GM12878 (cell line): ENCODE measurements around the gene TET2. TPM values are rescaled to one million over a fixed set of nuclear protein-coding genes. Genes with fewer than 3 reads are reported as not detected.
A peak's percentile ranks its signal among the peaks of the same experiment; 100 is the strongest.

ENCODE experiments used
- ATAC-seq: fragments of 200-7000 bp; cut with Tn5 transposase; 3 replicates; pipeline ENCODE4 v1.9.1; 2020; ENCODE audit warnings: mild to moderate bottlenecking, moderate library complexity
- BruUV-seq: library from RNA; stranded (reverse); fragments of 400-500 nt; replicated peaks from 2 replicates; lab custom pipeline; 2021; lab: Mats Ljungman, UMichigan
- CTCF ChIA-PET: fragments of 300-600 bp; sonication (Branson Sonifier 250); formaldehyde crosslinking; extraction: SDS; loops from one replicate; lab custom pipeline; 2021; ENCODE audit warnings: inconsistent platforms; lab: Yijun Ruan, JAX
- POLR2A ChIA-PET: fragments of 350-600 bp; formaldehyde crosslinking; extraction: SDS; loops from one replicate; lab custom pipeline; 2021; ENCODE audit warnings: inconsistent platforms; lab: Charles Lee
- RAD21 ChIA-PET: fragments of 300-600 bp; sonication (Branson Sonifier 250); formaldehyde crosslinking; loops from one replicate; lab custom pipeline; 2023; ENCODE audit warnings: antibody characterized with exemption; ENCODE audit not compliant: unreplicated experiment; lab: Charles Lee
- SMC1A ChIA-PET: fragments of 300-600 bp; sonication (Branson Sonifier 250); formaldehyde crosslinking; loops from one replicate; lab custom pipeline; 2023; ENCODE audit not compliant: unreplicated experiment, uncharacterized antibody; lab: Charles Lee
- DNase-seq: peaks from one replicate; pipeline ENCODE4 v3.0.0-alpha.2; 2011; ENCODE audit warnings: low read depth, low spot score
- FAIRE-seq: peaks from 3 replicates; lab custom pipeline; 2011; peaks lifted over from hg19 to GRCh38; lab: Jason Lieb, UNC
- H2AFZ ChIP-seq: 2 replicates; pipeline ENCODE4 v1.6.0; 2011; ENCODE audit warnings: low read depth, low read length, control low read depth; ENCODE audit not compliant: control insufficient read depth
- H3K27ac ChIP-seq: 2 replicates; pipeline ENCODE4 v1.5.1; 2011; ENCODE audit warnings: control low read depth; ENCODE audit not compliant: control insufficient read depth, insufficient read depth
- H3K27me3 ChIP-seq, 2 experiments: replicated peaks in 1 of 2; 2 replicates each; pipeline versions ENCODE4 v1.6.0 to v1.6.1; 2011; ENCODE audit warnings: low read length in 1 of 2; ENCODE audit not compliant: control insufficient read depth in 2 of 2, insufficient read depth in 2 of 2
- H3K36me3 ChIP-seq, 2 experiments: 2 replicates each; pipeline ENCODE4 v1.5.1; 2011; ENCODE audit warnings: low read length in 1 of 2; ENCODE audit not compliant: control insufficient read depth in 2 of 2, insufficient read depth in 2 of 2
- H3K4me1 ChIP-seq: 2 replicates; pipeline ENCODE4 v1.6.1; 2011; ENCODE audit warnings: mild to moderate bottlenecking, low read length, moderate library complexity, mixed read lengths; ENCODE audit not compliant: control insufficient read depth, insufficient read depth
- H3K4me2 ChIP-seq: 2 replicates; pipeline ENCODE4 v1.6.0; 2011; ENCODE audit warnings: control low read depth; ENCODE audit not compliant: control insufficient read depth, insufficient read depth
- H3K4me3 ChIP-seq: fragments of 200-600 bp; sonication (generic); 2 replicates; pipeline ENCODE4 v1.5.1; 2016
- H3K79me2 ChIP-seq: 2 replicates; pipeline ENCODE4 v1.6.0; 2011; ENCODE audit warnings: low read length; ENCODE audit not compliant: control insufficient read depth, insufficient read depth
- H3K9ac ChIP-seq: 2 replicates; pipeline ENCODE4 v1.8.0; 2011; ENCODE audit warnings: low read length, control low read depth, mixed read lengths; ENCODE audit not compliant: control insufficient read depth, insufficient read depth
- H3K9me3 ChIP-seq: replicated peaks from 3 replicates; pipeline ENCODE4 v1.5.1; 2011; ENCODE audit warnings: mild to moderate bottlenecking, low read length; ENCODE audit not compliant: control insufficient read depth, insufficient read depth
- H4K20me1 ChIP-seq: 2 replicates; pipeline ENCODE4 v1.6.0; 2011; ENCODE audit not compliant: control insufficient read depth, insufficient read depth
- BCL3 ChIP-seq: IDR thresholded peaks from 2 replicates; pipeline ENCODE4 v1.6.1; 2011; ENCODE audit warnings: borderline replicate concordance, low read depth, mild to moderate bottlenecking, moderate library complexity, low read length; ENCODE audit not compliant: insufficient read depth, poor library complexity, severe bottlenecking
- BRCA1 ChIP-seq: IDR thresholded peaks from 2 replicates; pipeline ENCODE4 v1.6.1; 2011; ENCODE audit warnings: low read depth, low read length, improper control_type of control experiment
- CBX3 ChIP-seq: fragments of 200-600 bp; sonication (generic); IDR thresholded peaks from 2 replicates; pipeline ENCODE4 v1.6.1; 2016; ENCODE audit warnings: low read depth, borderline replicate concordance
- EED ChIP-seq: sonication (generic); IDR thresholded peaks from 2 replicates; pipeline ENCODE4 v1.6.1; 2016; ENCODE audit warnings: antibody characterized with exemption, low read depth
- EGR1 ChIP-seq, 2 experiments: IDR thresholded peaks; 1 replicate in 1 of 2; 2 replicates in 1 of 2; pipeline ENCODE4 v1.6.1; 2011 to 2012; ENCODE audit warnings: low read depth in 2 of 2, low read length in 2 of 2, borderline replicate concordance in 1 of 2, mild to moderate bottlenecking in 1 of 2, moderate library complexity in 1 of 2
- ELK1 ChIP-seq: IDR thresholded peaks from 2 replicates; pipeline ENCODE4 v1.6.1; 2012; ENCODE audit warnings: low read depth, low read length, improper control_type of control experiment
- KAT2A ChIP-seq: conservative IDR thresholded peaks from 2 replicates; pipeline ENCODE4 v1.6.1; 2011; ENCODE audit warnings: low read depth, low read length; ENCODE audit not compliant: control insufficient read depth
- RFX5 ChIP-seq: IDR thresholded peaks from 2 replicates; pipeline ENCODE4 v1.6.1; 2011; ENCODE audit warnings: low read depth, low read length, improper control_type of control experiment
- ZBTB33 ChIP-seq: fragments of 450-650 bp; IDR thresholded peaks from 2 replicates; pipeline ENCODE4 v1.6.1; 2017; ENCODE audit warnings: mild to moderate bottlenecking
- WGBS: methylation state at CpG from one replicate; pipeline ENCODE4 v1.1.6; 2016; ENCODE audit warnings: low lambda C conversion rate; ENCODE audit not compliant: insufficient replicate concordance, insufficient coverage; ENCODE audit errors: missing lambda C conversion rate; 5-methylcytosine and 5-hydroxymethylcytosine counted together
- in situ Hi-C: fragments of 300-500 bp; cut with MboI; formaldehyde crosslinking; loops from 9 replicates; pipeline ENCODE4 v1.14.3; 2018; ENCODE audit warnings: mixed read lengths
- intact Hi-C: fragments of 100-400 bp; cut with micrococcal nuclease; formaldehyde crosslinking; loops from one replicate; pipeline ENCODE4 v1.14.2; 2022; ENCODE audit not compliant: unreplicated experiment
- polyA plus RNA-seq, 11 experiments: library from polyadenylated mRNA; depleted of rRNA in 4 of 11; unstranded in 6 of 11; stranded (reverse) in 5 of 11; fragments of >200 nt; fragmentation: Nextera tagmentation in 4 of 11; fragmentation: Illumina TruSeq in 1 of 11; extraction: Ambion mirVana in 4 of 11; extraction: Trizol in 1 of 11; gene quantifications; 1 replicate in 1 of 11; 2 replicates in 10 of 11; pipeline versions ENCODE4 v1.2.1 to v1.2.3, GENCODE V29; 2011 to 2016; ENCODE audit warnings: inconsistent platforms in 2 of 11, missing spikeins in 2 of 11, low read depth in 1 of 11
- total RNA-seq, 4 experiments: library from RNA; depleted of rRNA in 3 of 4; stranded (reverse); fragments of >200 nt in 3 of 4; fragmentation: Illumina TruSeq in 1 of 4; extraction: Trizol in 1 of 4; gene quantifications; 2 replicates each; pipeline versions ENCODE4 v1.2.1 to v1.2.3, GENCODE V29; 2013 to 2021

The TET2 gene
- total and polyA plus RNA-seq, 10 of the 15 experiments (the other 5 are each of a cell fraction or from before 2014, with no cell fraction given), result 3.7 to 49.0 (median 27.5) TPM

- no peaks in the 10 kb centered on the region for H4K20me1 ChIP-seq
- no peaks in the 10 kb centered on the region for H3K27me3 ChIP-seq
- H3K36me3 ChIP-seq, result peaks cover 2 to 11% of the 10 kb centered on the region in 2 experiments; a peak in 2 of 4 replicates
- ChIA-PET SMC1A (interaction anchor here (0.6 to 1.3 kb wide), 10 partner anchors 9 to 94 kb away, joined by 3 to 6 read pairs (median 4); no protein-coding TSS in a partner anchor), CTCF (interaction anchor here (1.1 to 1.5 kb wide), 3 partner anchors 9 to 248 kb away, joined by 3 to 5 read pairs (median 4); partner anchors contain the start of gene PPA2), RAD21 (no interaction called here), POLR2A (no interaction called here)
- 0 out of 2 replicates have a peak, but pooled peaks cover 3% of the 10 kb centered on the region for H3K4me1 ChIP-seq
- intact Hi-C loops, result no loop called here
- WGBS, result 91% methylated on average over 1 of the region's 1 CpG
- ATAC-seq, result peak; percentile 54; the same call in 1 of the 3 replicates
- peaks cover 32% of the 10 kb centered on the region for H3K79me2 ChIP-seq
- H3K9ac ChIP-seq, result no peak overlapping the region
- H2AFZ ChIP-seq, result no peak overlapping the region
- H3K4me3 ChIP-seq, result no peak overlapping the region
- H3K27ac ChIP-seq, result no peak overlapping the region
- no peak for FAIRE-seq
- in situ Hi-C loops, result no loop called here
- TF ChIP-seq ZBTB33, result no peak
- no peak for TF ChIP-seq BRCA1
- TF ChIP-seq ELK1, result no peak
- no peak for TF ChIP-seq EED
- TF ChIP-seq BCL3, result no peak
- TF ChIP-seq KAT2A, result no peak
- no peak for TF ChIP-seq CBX3
- no peak for TF ChIP-seq RFX5
- TF ChIP-seq EGR1 (IDR thresholded peaks at IDR 0.05; ENCODE audit: borderline replicate concordance in 1 of 2, low read depth in 2 of 2, low read length in 2 of 2), result no peak
- BruUV-seq, result no TSS peak
- no peak overlapping the region for H3K4me2 ChIP-seq
- no peak for DNase-seq
- H3K9me3 ChIP-seq, result peaks cover 9% of the 10 kb centered on the region
Measured at GRCh38 chr4:105225500-105225899, 78.8 kb downstream of the TET2 start.
